HepG2 (cell line): Measurements from ENCODE around the gene TRPT1. TPM values are rescaled to one million over a fixed set of nuclear protein-coding genes. Genes with fewer than 3 reads are reported as not detected.

Experiments used
- ATAC-seq: fragments of 200-7000 bp; cut with Tn5 transposase; 3 replicates; pipeline ENCODE4 v1.9.1; 2020; ENCODE audit warnings: mild to moderate bottlenecking, moderate library complexity
- BruUV-seq: library from RNA; stranded (reverse); fragments of 400-500 nt; replicated peaks from 2 replicates; lab custom pipeline; 2021; lab: Mats Ljungman, UMichigan
- CTCF ChIA-PET: fragments of 300-600 bp; formaldehyde crosslinking; extraction: SDS; loops from one replicate; lab custom pipeline; 2021; ENCODE audit warnings: low total read pairs, inconsistent platforms, low intra/inter-chr PET ratio; lab: Yijun Ruan, JAX
- POLR2A ChIA-PET: fragments of 350-600 bp; sonication (Branson Sonifier 250); formaldehyde crosslinking; loops from one replicate; lab custom pipeline; 2020; ENCODE audit warnings: antibody characterized with exemption, inconsistent platforms; lab: Yijun Ruan, JAX
- DNase-seq: peaks from one replicate; pipeline ENCODE4 v3.0.0-alpha.2; 2015; ENCODE audit warnings: low spot score
- FAIRE-seq: peaks from 3 replicates; lab custom pipeline; 2011; peaks lifted over from hg19 to GRCh38; lab: Jason Lieb, UNC
- H2AFZ ChIP-seq: one replicate; pipeline ENCODE4 v1.6.1; 2011; ENCODE audit warnings: low read length, inconsistent platforms
- H3K27ac ChIP-seq: fragments of 300-600 bp; 3 replicates; pipeline ENCODE4 v1.8.0; 2011; ENCODE audit warnings: mixed run types, mild to moderate bottlenecking, mixed read lengths, low read length, inconsistent platforms; ENCODE audit not compliant: insufficient read depth; ENCODE audit errors: extremely low read length
- H3K27me3 ChIP-seq, 2 experiments: fragments of 200-600 bp in 1 of 2; 2 replicates in 1 of 2; 3 replicates in 1 of 2; pipeline versions ENCODE4 v1.6.0 to v1.8.0; 2011; ENCODE audit warnings: low read length in 2 of 2, mild to moderate bottlenecking in 2 of 2, moderate library complexity in 2 of 2, inconsistent platforms in 1 of 2; ENCODE audit not compliant: insufficient read depth in 2 of 2, control insufficient read depth in 1 of 2
- H3K36me3 ChIP-seq, 2 experiments: fragments of 200-600 bp in 1 of 2; replicated peaks in 1 of 2; 2 replicates in 1 of 2; 3 replicates in 1 of 2; pipeline versions ENCODE4 v1.5.1 to v1.8.0; 2011; ENCODE audit warnings: low read length in 2 of 2, inconsistent platforms in 1 of 2; ENCODE audit not compliant: insufficient read depth in 2 of 2, control insufficient read depth in 1 of 2
- H3K4me1 ChIP-seq: 2 replicates; pipeline ENCODE4 v1.5.1; 2012; ENCODE audit warnings: low read length, inconsistent platforms; ENCODE audit not compliant: insufficient read depth
- H3K4me2 ChIP-seq: 2 replicates; pipeline ENCODE4 v1.6.0; 2011; ENCODE audit warnings: low read depth, low read length, inconsistent platforms
- H3K4me3 ChIP-seq, 3 experiments: fragments of 200-600 bp in 1 of 3; sonication (generic), shearing (Covaris generic) in 1 of 3; replicated peaks in 1 of 3; 2 replicates each; pipeline ENCODE4 v1.5.1; 2011 to 2016; ENCODE audit warnings: low read length in 3 of 3, inconsistent platforms in 2 of 3, low read depth in 2 of 3, mild to moderate bottlenecking in 2 of 3, control low read depth in 1 of 3, mixed read lengths in 1 of 3; ENCODE audit not compliant: insufficient read depth in 1 of 3
- H3K79me2 ChIP-seq: one replicate; pipeline ENCODE4 v1.6.1; 2011; ENCODE audit warnings: low read length, inconsistent platforms; ENCODE audit not compliant: insufficient read depth
- H3K9ac ChIP-seq: 2 replicates; pipeline ENCODE4 v1.6.0; 2011; ENCODE audit warnings: mild to moderate bottlenecking, low read depth, low read length, inconsistent platforms; ENCODE audit not compliant: insufficient read depth
- H3K9me3 ChIP-seq: 2 replicates; pipeline ENCODE4 v1.5.1; 2012; ENCODE audit warnings: mild to moderate bottlenecking, low read length
- H4K20me1 ChIP-seq: 2 replicates; pipeline ENCODE4 v1.6.0; 2011; ENCODE audit warnings: inconsistent platforms, mild to moderate bottlenecking, low read length, moderate library complexity; ENCODE audit not compliant: insufficient read depth
- ARNT2 ChIP-seq: sonication (generic); formaldehyde crosslinking; IDR thresholded peaks from 2 replicates; pipeline ENCODE4 v1.8.0; 2022; ENCODE audit warnings: mild to moderate bottlenecking, low read depth, missing genetic modification reagents, moderate library complexity
- CBX5 ChIP-seq: sonication (generic); formaldehyde crosslinking; IDR thresholded peaks from 2 replicates; pipeline ENCODE4 v1.4.0; 2020; ENCODE audit warnings: missing genetic modification reagents, borderline replicate concordance
- ETS1 ChIP-seq: sonication (generic); formaldehyde crosslinking; IDR thresholded peaks from 2 replicates; pipeline ENCODE4 v1.4.0; 2020; ENCODE audit warnings: missing genetic modification reagents
- GTF3A ChIP-seq: sonication (generic); formaldehyde crosslinking; conservative IDR thresholded peaks from 2 replicates; pipeline ENCODE4 v1.4.0; 2020; ENCODE audit warnings: mild to moderate bottlenecking, missing genetic modification reagents
- HDAC6 ChIP-seq: fragments of 200-600 bp; sonication (generic); IDR thresholded peaks from 2 replicates; pipeline ENCODE4 v1.7.0; 2017; ENCODE audit warnings: mild to moderate bottlenecking, antibody characterized with exemption, low read length, low read depth
- MTF1 ChIP-seq: sonication (generic); formaldehyde crosslinking; IDR thresholded peaks from 2 replicates; pipeline ENCODE4 v1.5.0; 2020; ENCODE audit warnings: missing genetic modification reagents
- MYNN ChIP-seq: sonication (generic); formaldehyde crosslinking; IDR thresholded peaks from 2 replicates; pipeline ENCODE4 v1.4.0; 2020; ENCODE audit warnings: mild to moderate bottlenecking, low read depth, missing genetic modification reagents
- NCOA5 ChIP-seq: sonication (generic); formaldehyde crosslinking; IDR thresholded peaks from 2 replicates; pipeline ENCODE4 v1.4.0; 2020; ENCODE audit warnings: missing genetic modification reagents
- NFE2L1 ChIP-seq: sonication (generic); formaldehyde crosslinking; IDR thresholded peaks from 2 replicates; pipeline ENCODE4 v1.4.0; 2020; ENCODE audit warnings: missing genetic modification reagents, mild to moderate bottlenecking, borderline replicate concordance
- NFE2L2 ChIP-seq: fragments of 150-350 bp; IDR thresholded peaks from 2 replicates; pipeline ENCODE4 v1.6.1; 2014; ENCODE audit warnings: low read length
- NFIB ChIP-seq: sonication (generic); formaldehyde crosslinking; IDR thresholded peaks from 2 replicates; pipeline ENCODE4 v1.9.0; 2021; ENCODE audit warnings: missing genetic modification reagents, mild to moderate bottlenecking, borderline replicate concordance
- PITX1 ChIP-seq: sonication (generic); formaldehyde crosslinking; IDR thresholded peaks from 2 replicates; pipeline ENCODE4 v1.5.1; 2020; ENCODE audit warnings: mild to moderate bottlenecking, missing genetic modification reagents
- POLR2AphosphoS5 ChIP-seq: IDR thresholded peaks from 2 replicates; pipeline ENCODE4 v1.6.1; 2012; ENCODE audit warnings: low read depth, low read length
- TCF7L2 ChIP-seq: IDR thresholded peaks from 2 replicates; pipeline ENCODE4 v1.6.1; 2011; ENCODE audit warnings: mild to moderate bottlenecking, low read depth, low read length, moderate library complexity
- ZFP36L2 ChIP-seq: sonication (generic); formaldehyde crosslinking; IDR thresholded peaks from 2 replicates; pipeline ENCODE4 v1.4.0; 2020; ENCODE audit warnings: missing genetic modification reagents
- ZNF225 ChIP-seq: sonication (generic); formaldehyde crosslinking; IDR thresholded peaks from 2 replicates; pipeline ENCODE4 v1.4.0; 2020; ENCODE audit warnings: mild to moderate bottlenecking, missing genetic modification reagents
- ZNF790 ChIP-seq: sonication (generic); formaldehyde crosslinking; IDR thresholded peaks from 2 replicates; pipeline ENCODE4 v1.8.0; 2022; ENCODE audit warnings: missing genetic modification reagents, mild to moderate bottlenecking, borderline replicate concordance
- WGBS: methylation state at CpG from one replicate; pipeline ENCODE4 v1.1.6; 2017; ENCODE audit warnings: low lambda C conversion rate; 5-methylcytosine and 5-hydroxymethylcytosine counted together
- in situ Hi-C: cut with HindIII; loops from 2 replicates; pipeline ENCODE4 v1.10.0; 2017; ENCODE audit warnings: low pct_unique_long_range_greater_than_20kb; ENCODE audit not compliant: extremely low pct_ligation_motif_present
- intact Hi-C: fragments of 100-400 bp; cut with micrococcal nuclease; formaldehyde crosslinking; loops from one replicate; pipeline ENCODE4 v1.10.0; 2022; ENCODE audit not compliant: unreplicated experiment
- polyA plus RNA-seq, 8 experiments: library from polyadenylated mRNA; depleted of rRNA in 3 of 8; stranded (reverse) in 7 of 8; unstranded in 1 of 8; fragments of >200 nt; fragmentation: Illumina TruSeq in 4 of 8; extraction: Trizol in 4 of 8; gene quantifications; 2 replicates each; pipeline versions ENCODE4 v1.2.1 to v1.2.3, GENCODE V29; 2011 to 2016; ENCODE audit warnings: low read depth in 4 of 8, missing spikeins in 1 of 8, mixed read lengths in 1 of 8; ENCODE audit not compliant: insufficient read depth in 1 of 8
- total RNA-seq, 5 experiments: library from RNA; depleted of rRNA; stranded (reverse); fragments of >200 nt; fragmentation: Illumina TruSeq; extraction: Trizol; gene quantifications; 2 replicates each; pipeline ENCODE4 v1.2.3, GENCODE V29; 2016; ENCODE audit warnings: low read depth in 1 of 5
- TF ChIP-seq, protein P1 (sequence below): sonication (generic); formaldehyde crosslinking; IDR thresholded peaks from 2 replicates; pipeline ENCODE4 v1.4.0; 2020; ENCODE audit warnings: missing genetic modification reagents
- TF ChIP-seq, protein P2 (sequence below): sonication (generic); formaldehyde crosslinking; IDR thresholded peaks from 2 replicates; pipeline ENCODE4 v1.5.0; 2020; ENCODE audit warnings: missing genetic modification reagents

TRPT1 gene
- total and polyA plus RNA-seq, 2 of the 13 experiments (the other 11 are each of a cell fraction or from before 2014, with no cell fraction given) = 24.8 to 40.7 TPM

DNA sequence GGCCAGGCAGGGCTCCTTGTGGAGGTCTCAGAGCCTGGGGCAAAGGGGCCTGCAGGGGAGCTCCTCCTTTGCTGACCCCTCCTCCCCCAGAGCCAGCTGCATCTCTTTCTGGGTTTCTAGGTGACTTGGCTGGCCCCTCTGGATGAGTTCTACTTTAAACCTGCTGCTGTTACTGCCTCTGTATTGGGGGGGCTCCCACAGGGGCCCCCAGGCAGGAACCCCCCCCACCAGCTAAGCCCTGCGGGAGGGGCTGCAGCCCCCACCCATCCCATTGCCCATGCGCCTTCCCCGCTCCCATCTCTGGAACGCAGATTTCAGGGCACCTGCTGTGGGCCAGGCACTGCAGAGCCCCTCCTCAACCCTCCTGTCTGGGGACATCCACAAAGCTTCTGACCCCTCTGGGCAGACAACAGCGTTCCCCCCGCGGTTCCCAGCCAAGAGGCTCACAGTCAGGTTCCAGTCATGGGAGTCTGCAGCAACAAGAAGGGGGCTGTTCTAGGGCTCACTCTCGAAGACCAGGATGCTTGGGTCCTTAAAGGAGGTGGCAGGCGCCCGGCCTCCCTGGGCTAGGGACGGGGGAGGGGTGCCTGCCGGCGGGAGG is 24.5 kb upstream of the TRPT1 start:
- no peak overlapping the region for H3K27ac ChIP-seq
- no peak for FAIRE-seq
- intact Hi-C loops = loop anchor here (2.0 kb wide), 2 partner anchors 18 to 60 kb away; no protein-coding TSS in a partner anchor
- TF ChIP-seq MTF1 (CRISPR knock-in tag) = no peak
- no peak for TF ChIP-seq ZFP36L2
- TF ChIP-seq, protein P1, sequence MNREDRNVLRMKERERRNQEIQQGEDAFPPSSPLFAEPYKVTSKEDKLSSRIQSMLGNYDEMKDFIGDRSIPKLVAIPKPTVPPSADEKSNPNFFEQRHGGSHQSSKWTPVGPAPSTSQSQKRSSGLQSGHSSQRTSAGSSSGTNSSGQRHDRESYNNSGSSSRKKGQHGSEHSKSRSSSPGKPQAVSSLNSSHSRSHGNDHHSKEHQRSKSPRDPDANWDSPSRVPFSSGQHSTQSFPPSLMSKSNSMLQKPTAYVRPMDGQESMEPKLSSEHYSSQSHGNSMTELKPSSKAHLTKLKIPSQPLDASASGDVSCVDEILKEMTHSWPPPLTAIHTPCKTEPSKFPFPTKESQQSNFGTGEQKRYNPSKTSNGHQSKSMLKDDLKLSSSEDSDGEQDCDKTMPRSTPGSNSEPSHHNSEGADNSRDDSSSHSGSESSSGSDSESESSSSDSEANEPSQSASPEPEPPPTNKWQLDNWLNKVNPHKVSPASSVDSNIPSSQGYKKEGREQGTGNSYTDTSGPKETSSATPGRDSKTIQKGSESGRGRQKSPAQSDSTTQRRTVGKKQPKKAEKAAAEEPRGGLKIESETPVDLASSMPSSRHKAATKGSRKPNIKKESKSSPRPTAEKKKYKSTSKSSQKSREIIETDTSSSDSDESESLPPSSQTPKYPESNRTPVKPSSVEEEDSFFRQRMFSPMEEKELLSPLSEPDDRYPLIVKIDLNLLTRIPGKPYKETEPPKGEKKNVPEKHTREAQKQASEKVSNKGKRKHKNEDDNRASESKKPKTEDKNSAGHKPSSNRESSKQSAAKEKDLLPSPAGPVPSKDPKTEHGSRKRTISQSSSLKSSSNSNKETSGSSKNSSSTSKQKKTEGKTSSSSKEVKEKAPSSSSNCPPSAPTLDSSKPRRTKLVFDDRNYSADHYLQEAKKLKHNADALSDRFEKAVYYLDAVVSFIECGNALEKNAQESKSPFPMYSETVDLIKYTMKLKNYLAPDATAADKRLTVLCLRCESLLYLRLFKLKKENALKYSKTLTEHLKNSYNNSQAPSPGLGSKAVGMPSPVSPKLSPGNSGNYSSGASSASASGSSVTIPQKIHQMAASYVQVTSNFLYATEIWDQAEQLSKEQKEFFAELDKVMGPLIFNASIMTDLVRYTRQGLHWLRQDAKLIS (CRISPR knock-in tag) = no peak
- no peak for TF ChIP-seq CBX5 (CRISPR knock-in tag)
- TF ChIP-seq ETS1 (CRISPR knock-in tag) = no peak
- no peak for TF ChIP-seq ZNF790 (CRISPR knock-in tag)
- no peak for TF ChIP-seq PITX1 (CRISPR knock-in tag)
- TF ChIP-seq NFE2L1 (CRISPR knock-in tag) = no peak
- no peak for TF ChIP-seq POLR2AphosphoS5
- TF ChIP-seq NCOA5 (CRISPR knock-in tag) = no peak
- no peak for TF ChIP-seq MYNN (CRISPR knock-in tag)
- no peak for TF ChIP-seq NFIB (CRISPR knock-in tag)
- no peak for TF ChIP-seq GTF3A (CRISPR knock-in tag)
- no peak for TF ChIP-seq ZNF225 (CRISPR knock-in tag)
- TF ChIP-seq HDAC6 = no peak
- TF ChIP-seq NFE2L2 = no peak
- TF ChIP-seq, protein P2, sequence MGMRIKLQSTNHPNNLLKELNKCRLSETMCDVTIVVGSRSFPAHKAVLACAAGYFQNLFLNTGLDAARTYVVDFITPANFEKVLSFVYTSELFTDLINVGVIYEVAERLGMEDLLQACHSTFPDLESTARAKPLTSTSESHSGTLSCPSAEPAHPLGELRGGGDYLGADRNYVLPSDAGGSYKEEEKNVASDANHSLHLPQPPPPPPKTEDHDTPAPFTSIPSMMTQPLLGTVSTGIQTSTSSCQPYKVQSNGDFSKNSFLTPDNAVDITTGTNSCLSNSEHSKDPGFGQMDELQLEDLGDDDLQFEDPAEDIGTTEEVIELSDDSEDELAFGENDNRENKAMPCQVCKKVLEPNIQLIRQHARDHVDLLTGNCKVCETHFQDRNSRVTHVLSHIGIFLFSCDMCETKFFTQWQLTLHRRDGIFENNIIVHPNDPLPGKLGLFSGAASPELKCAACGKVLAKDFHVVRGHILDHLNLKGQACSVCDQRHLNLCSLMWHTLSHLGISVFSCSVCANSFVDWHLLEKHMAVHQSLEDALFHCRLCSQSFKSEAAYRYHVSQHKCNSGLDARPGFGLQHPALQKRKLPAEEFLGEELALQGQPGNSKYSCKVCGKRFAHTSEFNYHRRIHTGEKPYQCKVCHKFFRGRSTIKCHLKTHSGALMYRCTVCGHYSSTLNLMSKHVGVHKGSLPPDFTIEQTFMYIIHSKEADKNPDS (CRISPR knock-in tag) = no peak
- TF ChIP-seq ARNT2 (CRISPR knock-in tag) = no peak
- no peak for TF ChIP-seq TCF7L2

More for the DNA sequence above, 24.5 kb upstream of the TRPT1 start:
- Histone ChIP-seq H3K4me3 (peak overlapping the region; percentile 68 to 88 (median 83)), H3K4me2 (peak overlapping the region; percentile 100), H3K4me1 (peaks cover 51% of the 10 kb centered on the region), H3K9me3 (no peaks in the 10 kb centered on the region), H2AFZ (no peak overlapping the region), H3K36me3 (0 out of 5 replicates have a peak, but pooled peaks cover under 1 to 1% of the 10 kb centered on the region in 2 experiments), H3K9ac (peak overlapping the region; percentile 55; the same call in 1 of the 2 replicates), H3K79me2 (peaks cover 17% of the 10 kb centered on the region), H3K27me3 (no peaks in the 10 kb centered on the region; a peak in 1 of 5 replicates), H4K20me1 (no peaks in the 10 kb centered on the region)
- POLR2A ChIA-PET = interaction anchor here (0.9 to 2.0 kb wide), 7 partner anchors 9 to 69 kb away, joined by 3 to 14 read pairs (median 5); partner anchors contain the start of genes FKBP2 and PRDX5
- ATAC-seq = peak; percentile 1; the same call in 2 of the 3 replicates
- no TSS peak for BruUV-seq
- CTCF ChIA-PET = no interaction called here
- DNase-seq = no peak
- 37% methylated on average over 7 of the region's 13 CpGs for WGBS
- in situ Hi-C loops = no loop called here
